ENCODE measurements around the gene TNFRSF4. TPM values are rescaled to one million over a fixed set of nuclear protein-coding genes. Genes with fewer than 3 reads are reported as not detected.

Gene TNFRSF4
- total RNA-seq, 4 donors from 2014 or later: 0.39 to 3.7 (median 0.97) TPM

- WGBS, 2 donors: 81 to 87% methylated on average over 26 of the region's 26 CpGs
- H3K27me3 ChIP-seq: no peaks in the 10 kb centered on the region
- TF ChIP-seq CTCF (IDR thresholded peaks at IDR 0.05) (no peak), POLR2A (IDR thresholded peaks at IDR 0.05) (no peak), EP300 (IDR thresholded peaks at IDR 0.05) (no peak)
- H3K36me3 ChIP-seq: peaks cover 4 to 94% (median 18%) of the 10 kb centered on the region in 3 donors
- DNase-seq (ENCODE audit: low spot score in 2 of 2): no peak
- H3K4me1 ChIP-seq: peaks cover 0 to 12% (median 0%) of the 10 kb centered on the region in 4 donors
- no peak overlapping the region for H3K27ac ChIP-seq
- no peak overlapping the region for H3K4me3 ChIP-seq
- H3K9me3 ChIP-seq: no peaks in the 10 kb centered on the region
Measured at GRCh38 chr1:1259951-1260600, 46.1 kb upstream of the TNFRSF4 start.

- Histone ChIP-seq H3K9me3 (no peaks in the 10 kb centered on the region), H3K4me1 (peaks cover 0 to 7% (median 0%) of the 10 kb centered on the region in 4 donors), H3K4me3 (no peak overlapping the region), H3K27me3 (no peaks in the 10 kb centered on the region), H3K27ac (no peak overlapping the region), H3K36me3 (peaks cover 4 to 94% (median 21%) of the 10 kb centered on the region in 3 donors)
- WGBS, 2 donors: 89 to 95% methylated on average over 18 of the region's 18 CpGs
- no peak for DNase-seq (ENCODE audit: low spot score in 2 of 2)
- TF ChIP-seq EP300 (IDR thresholded peaks at IDR 0.05): no peak
- no peak for TF ChIP-seq POLR2A (IDR thresholded peaks at IDR 0.05)
- TF ChIP-seq CTCF (IDR thresholded peaks at IDR 0.05): no peak
Measured at GRCh38 chr1:1259540-1259939, 45.6 kb upstream of the TNFRSF4 start.

GRCh38 chr1:1259119-1259488 is 45.2 kb upstream of the TNFRSF4 start:
- 92 to 94% methylated on average over 22 of the region's 22 CpGs for WGBS, 2 donors
- H3K27ac ChIP-seq: no peak overlapping the region
- no peaks in the 10 kb centered on the region for H3K27me3 ChIP-seq
- no peaks in the 10 kb centered on the region for H3K9me3 ChIP-seq
- peaks cover 0 to 7% (median 0%) of the 10 kb centered on the region in 4 donors for H3K4me1 ChIP-seq
- no peak for DNase-seq (ENCODE audit: low spot score in 2 of 2)
- TF ChIP-seq POLR2A (IDR thresholded peaks at IDR 0.05): no peak
- no peak overlapping the region for H3K4me3 ChIP-seq
- H3K36me3 ChIP-seq: peaks cover 4 to 94% (median 21%) of the 10 kb centered on the region in 3 donors

- Histone ChIP-seq H3K27ac (no peak overlapping the region), H3K36me3 (peaks cover 2 to 94% (median 10%) of the 10 kb centered on the region in 3 donors), H3K27me3 (no peaks in the 10 kb centered on the region), H3K4me1 (peaks cover 0 to 7% (median 0%) of the 10 kb centered on the region in 4 donors), H3K9me3 (no peaks in the 10 kb centered on the region), H3K4me3 (no peak overlapping the region)
- TF ChIP-seq CTCF (IDR thresholded peaks at IDR 0.05) (no peak), POLR2A (IDR thresholded peaks at IDR 0.05) (no peak), EP300 (IDR thresholded peaks at IDR 0.05) (no peak)
- DNase-seq (ENCODE audit: low spot score in 2 of 2): no peak
- WGBS, 2 donors: 85 to 86% methylated on average over 30 of the region's 31 CpGs
Measured at GRCh38 chr1:1256956-1257871, 43.3 kb upstream of the TNFRSF4 start.

GRCh38 chr1:1255611-1256010 is 41.7 kb upstream of the TNFRSF4 start:
- no peak for DNase-seq (ENCODE audit: low spot score in 2 of 2)
- H3K36me3 ChIP-seq: peaks cover 0 to 90% (median 5%) of the 10 kb centered on the region in 3 donors
- 82 to 92% methylated on average over 8 to 10 of the region's 10 CpGs for WGBS, 2 donors

More at GRCh38 chr1:1255611-1256010, 41.7 kb upstream of the TNFRSF4 start:
- peaks cover 0 to 7% (median 0%) of the 10 kb centered on the region in 4 donors for H3K4me1 ChIP-seq
- H3K9me3 ChIP-seq: no peaks in the 10 kb centered on the region
- TF ChIP-seq CTCF (IDR thresholded peaks at IDR 0.05): no peak
- no peak for TF ChIP-seq POLR2A (IDR thresholded peaks at IDR 0.05)
- TF ChIP-seq EP300 (IDR thresholded peaks at IDR 0.05): no peak
- H3K4me3 ChIP-seq: no peak overlapping the region
- no peaks in the 10 kb centered on the region for H3K27me3 ChIP-seq
- no peak overlapping the region for H3K27ac ChIP-seq

All from tibial nerve (tissue), 4 donors.